Adrenal gland (tissue), 12 donors: ENCODE measurements around the gene NABP2. TPM values are rescaled to one million over a fixed set of nuclear protein-coding genes. Genes with fewer than 3 reads are reported as not detected.

ENCODE experiments used
- DNase-seq, 7 donors: peaks; one replicate each; pipeline ENCODE4 v3.0.0-alpha.2; 2019 to 2020
- H3K27ac ChIP-seq, 5 donors: fragments of 200-600 bp; sonication (generic) in 4 of 5; 1 replicate in 3 of 5; 2 replicates in 2 of 5; pipeline versions ENCODE4 v1.5.1 to v1.8.0; 2016 to 2020; ENCODE audit warnings: mild to moderate bottlenecking in 1 of 5
- H3K27me3 ChIP-seq: fragments of 200-600 bp; 2 replicates; pipeline ENCODE4 v1.8.0; 2021
- H3K36me3 ChIP-seq, 2 donors: fragments of 200-600 bp; replicated peaks in 1 of 2; 1 replicate in 1 of 2; 2 replicates in 1 of 2; pipeline versions ENCODE4 v1.5.1 to v1.8.0; 2018 to 2022
- H3K4me1 ChIP-seq, 2 donors: fragments of 200-600 bp; replicated peaks in 1 of 2; 1 replicate in 1 of 2; 2 replicates in 1 of 2; pipeline versions ENCODE4 v1.5.1 to v1.8.0; 2018 to 2021
- H3K4me3 ChIP-seq, 4 donors: fragments of 200-600 bp; sonication (generic) in 3 of 4; one replicate each; pipeline ENCODE4 v1.5.1; 2016 to 2018
- H3K9me3 ChIP-seq, 3 donors: fragments of 200-600 bp; sonication (generic) in 1 of 3; replicated peaks in 1 of 3; 1 replicate in 2 of 3; 2 replicates in 1 of 3; pipeline versions ENCODE4 v1.5.1 to v1.8.0; 2016 to 2021
- CTCF ChIP-seq, 6 experiments: fragments of 450-650 bp in 4 of 6; fragments of 200-600 bp in 2 of 6; sonication (generic) in 1 of 6; IDR thresholded peaks; 1 replicate in 5 of 6; 2 replicates in 1 of 6; pipeline versions ENCODE4 v1.5.1 to v1.8.0; 2016 to 2021; ENCODE audit warnings: antibody characterized with exemption in 6 of 6, mild to moderate bottlenecking in 2 of 6, moderate library complexity in 1 of 6
- POLR2A ChIP-seq, 2 donors: fragments of 450-650 bp; IDR thresholded peaks; one replicate each; pipeline ENCODE4 v1.6.1; 2017; ENCODE audit warnings: antibody characterized with exemption in 2 of 2, mild to moderate bottlenecking in 2 of 2, moderate library complexity in 1 of 2
- WGBS, 4 donors: extraction: QIAGEN DNeasy Blood & Tissue Kit in 2 of 4; methylation state at CpG; one replicate each; pipeline versions ENCODE4 v1.1.5 to v1.1.7; 2013 to 2017; 5-methylcytosine and 5-hydroxymethylcytosine counted together
- intact Hi-C, 2 donors: fragments of 100-400 bp; cut with DNase I; formaldehyde crosslinking; loops; one replicate each; pipeline versions ENCODE4 v1.14.1 to v1.15.0; 2022 to 2023
- polyA plus RNA-seq, 3 donors: library from polyadenylated mRNA; stranded (reverse); fragments of 200-250 nt in 2 of 3; fragments of 350-450 nt in 1 of 3; fragmentation: Illumina TruSeq in 1 of 3; extraction: RNeasy Lipid Tissue Mini Kit (QIAGEN cat#74804) in 1 of 3; gene quantifications; one replicate each; pipeline ENCODE4 v1.2.3, GENCODE V29; 2013 to 2014
- total RNA-seq, 9 donors: library from RNA; depleted of rRNA in 4 of 9; stranded (reverse); fragments of >200 nt in 4 of 9; fragments of 120-200 nt in 1 of 9; fragmentation: NEBNext Ultra II Directional in 1 of 9; extraction: Animal tissue kit (Norgen Biotek cat#: 25700) in 1 of 9; gene quantifications; one replicate each; pipeline versions ENCODE4 v1.1.0 to v1.2.4, GENCODE V29; 2013 to 2023
- donor health status: healthy with polysubstance abuse.
- donor health status: Bipolar disorder and iron deficiency.
- donor health status: DM: yes; HTN: yes; CAD: no.
- donor health status: DM: no; HTN: no; CAD: no.
- donor health status: DM: no; HTN: no; CAD: no.
- donor health status: DM: yes; HTN: yes; CAD: no.

NABP2 gene
- total and polyA plus RNA-seq, 12 donors: 23.8 to 55.4 (median 46.2) TPM

GRCh38 chr12:56230432-56231183, 6.5 kb downstream of the NABP2 start:
- Histone ChIP-seq H3K27ac (no peak overlapping the region), H3K27me3 (no peaks in the 10 kb centered on the region), H3K4me1 (no peaks in the 10 kb centered on the region), H3K4me3 (no peak overlapping the region), H3K36me3 (no peaks in the 10 kb centered on the region), H3K9me3 (no peaks in the 10 kb centered on the region)
- intact Hi-C loops: no loop called here
- no peak for DNase-seq
- WGBS, 4 donors: 69 to 79% (median 77%) methylated on average over 8 of the region's 8 CpGs
- TF ChIP-seq CTCF (IDR thresholded peaks at IDR 0.05) (no peak), POLR2A (IDR thresholded peaks at IDR 0.05) (no peak)

GRCh38 chr12:56231184-56231582, 7.0 kb downstream of the NABP2 start:
- Histone ChIP-seq H3K27ac (no peak overlapping the region), H3K27me3 (no peaks in the 10 kb centered on the region), H3K4me1 (no peaks in the 10 kb centered on the region), H3K4me3 (no peak overlapping the region), H3K9me3 (no peaks in the 10 kb centered on the region), H3K36me3 (no peaks in the 10 kb centered on the region)
- WGBS, 4 donors: 84 to 98% (median 90%) methylated on average over 7 to 11 of the region's 11 CpGs
- no peak for DNase-seq
- TF ChIP-seq CTCF (IDR thresholded peaks at IDR 0.05): no peak
- no peak for TF ChIP-seq POLR2A (IDR thresholded peaks at IDR 0.05)
- intact Hi-C loops: no loop called here

- H3K4me3 ChIP-seq: no peak overlapping the region
- no peaks in the 10 kb centered on the region for H3K9me3 ChIP-seq
- no peak overlapping the region for H3K27ac ChIP-seq
- WGBS, 4 donors: 72 to 81% (median 78%) methylated on average over 8 to 16 of the region's 16 CpGs
- DNase-seq: no peak
- H3K4me1 ChIP-seq: no peaks in the 10 kb centered on the region
- intact Hi-C loops: no loop called here
- H3K36me3 ChIP-seq: peaks cover 0 to 9% of the 10 kb centered on the region in 2 donors
- TF ChIP-seq CTCF (IDR thresholded peaks at IDR 0.05) (no peak), POLR2A (IDR thresholded peaks at IDR 0.05) (no peak)
- no peaks in the 10 kb centered on the region for H3K27me3 ChIP-seq
These were observed 10.7 kb downstream of the NABP2 start for GRCh38 chr12:56234746-56235436.

- Histone ChIP-seq H3K4me3 (no peak overlapping the region), H3K4me1 (peaks cover 0 to 5% of the 10 kb centered on the region in 2 donors), H3K36me3 (peaks cover 0 to 21% of the 10 kb centered on the region in 2 donors), H3K9me3 (no peaks in the 10 kb centered on the region), H3K27ac (no peak overlapping the region), H3K27me3 (no peaks in the 10 kb centered on the region)
- intact Hi-C loops: no loop called here
- no peak for DNase-seq
- TF ChIP-seq CTCF (IDR thresholded peaks at IDR 0.05) (no peak), POLR2A (IDR thresholded peaks at IDR 0.05) (no peak)
- WGBS, 4 donors: 95 to 97% (median 97%) methylated on average over 6 of the region's 6 CpGs
These were observed 11.9 kb downstream of the NABP2 start for GRCh38 chr12:56236091-56236490.
